WERI-Rb-1 (cell line): ENCODE results near the gene ARRDC3.
A peak's percentile ranks its signal among the peaks of the same experiment; 100 is the strongest.

Source experiments
- DNase-seq: peaks from one replicate; pipeline ENCODE4 v3.0.0-alpha.2; 2020
- H3K27ac ChIP-seq: fragments of 250-450 bp; sonication (Bioruptor Pico); 2 replicates; pipeline ENCODE4 v1.5.1; 2020; ENCODE audit warnings: mild to moderate bottlenecking, moderate library complexity
- H3K27me3 ChIP-seq: fragments of 250-450 bp; sonication (Bioruptor Pico); 2 replicates; pipeline ENCODE4 v1.5.1; 2021; ENCODE audit warnings: mild to moderate bottlenecking, low read depth, moderate library complexity; ENCODE audit not compliant: insufficient read depth, severe bottlenecking
- H3K36me3 ChIP-seq: fragments of 250-450 bp; sonication (Bioruptor Pico); 2 replicates; pipeline ENCODE4 v1.5.1; 2020; ENCODE audit warnings: mild to moderate bottlenecking, moderate library complexity
- H3K4me3 ChIP-seq: 2 replicates; pipeline ENCODE4 v1.5.1; 2011; ENCODE audit warnings: low read depth, mild to moderate bottlenecking, control low read depth, low read length
- H3K9me3 ChIP-seq: fragments of 250-450 bp; sonication (Bioruptor Pico); 2 replicates; pipeline ENCODE4 v1.5.1; 2021; ENCODE audit warnings: mild to moderate bottlenecking, moderate library complexity; ENCODE audit not compliant: severe bottlenecking
- CTCF ChIP-seq: IDR thresholded peaks from 2 replicates; pipeline ENCODE4 v1.5.1; 2011; ENCODE audit warnings: low read depth, mild to moderate bottlenecking, control low read depth, inconsistent platforms, low read length

ARRDC3 gene

GRCh38 chr5:91383027-91383955, at the start of gene ARRDC3:
ARRDC3 (minus strand) TSS chr5:91383317; CDS start chr5:91383092, 225 bp downstream.
- H3K36me3 ChIP-seq: peaks cover 16% of the 10 kb centered on the region
- no peaks in the 10 kb centered on the region for H3K27me3 ChIP-seq
- no peak for TF ChIP-seq CTCF
- H3K9me3 ChIP-seq: no peaks in the 10 kb centered on the region
- peak within 1 kb of the TSS; percentile 100 for H3K4me3 ChIP-seq
- H3K27ac ChIP-seq: peak within 1 kb of the TSS; percentile 98
- peak; percentile 97 for DNase-seq

DNA sequence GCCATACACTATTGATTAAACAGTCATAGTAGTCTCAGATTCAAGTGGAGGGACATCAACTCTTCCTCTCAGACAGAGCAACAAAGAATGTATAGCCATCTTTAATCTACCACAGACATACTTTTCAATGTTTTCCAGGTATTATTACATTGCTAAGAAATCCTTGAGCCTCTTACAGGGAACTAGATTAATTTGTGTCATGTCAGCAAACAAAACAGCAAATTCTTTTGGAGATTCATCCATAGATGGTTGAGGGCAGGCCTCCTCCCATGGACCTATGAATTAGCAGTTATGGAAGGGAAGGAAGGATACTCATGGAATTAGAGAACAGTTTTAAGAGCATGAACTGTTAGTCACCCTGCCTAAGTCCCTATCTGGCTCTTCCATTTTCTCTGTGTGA, 47.8 kb upstream of the ARRDC3 start:
- Histone ChIP-seq H3K36me3 (no peaks in the 10 kb centered on the region), H3K27me3 (no peaks in the 10 kb centered on the region), H3K4me3 (no peak overlapping the region), H3K27ac (no peak overlapping the region), H3K9me3 (no peaks in the 10 kb centered on the region)
- TF ChIP-seq CTCF: no peak
- DNase-seq: no peak

DNA sequence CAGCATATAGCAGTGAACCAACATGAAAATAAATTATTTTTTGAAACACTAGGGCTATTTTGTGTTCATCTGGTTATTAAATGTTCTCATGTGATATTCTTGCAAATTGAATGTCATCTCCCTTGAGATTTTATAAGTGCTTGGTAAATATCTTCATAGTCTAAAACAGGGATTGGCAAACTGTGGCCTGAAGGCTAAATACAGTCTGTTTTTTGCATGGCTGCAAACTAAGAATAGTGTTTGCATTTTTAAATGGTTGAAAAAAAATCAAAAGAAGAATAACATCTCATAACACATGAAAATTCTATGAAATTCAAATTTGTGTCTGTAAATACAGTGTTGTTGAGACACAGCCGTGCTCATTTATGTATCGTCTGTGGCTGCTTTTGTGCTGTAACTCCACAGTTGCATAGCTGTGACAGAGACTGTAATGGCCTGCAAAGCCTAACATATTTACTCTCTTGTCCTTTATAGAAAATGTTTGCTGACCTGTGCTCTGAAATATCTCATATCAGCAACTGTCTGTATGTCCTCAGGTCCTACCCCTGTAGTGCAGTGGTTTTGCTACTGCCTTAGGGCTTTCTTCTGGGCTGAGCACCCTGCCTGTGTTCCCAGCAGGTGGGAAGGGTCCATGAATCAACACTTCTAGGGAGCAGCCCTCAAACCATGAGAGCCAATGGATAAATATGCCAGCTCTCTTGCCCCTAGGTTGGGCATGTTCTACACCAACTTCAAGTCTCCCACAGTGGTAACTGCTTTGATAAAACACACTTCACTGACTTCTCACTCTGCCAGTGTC, 41.7 kb upstream of the ARRDC3 start:
- H3K4me3 ChIP-seq: no peak overlapping the region
- H3K27me3 ChIP-seq: no peaks in the 10 kb centered on the region
- H3K36me3 ChIP-seq: no peaks in the 10 kb centered on the region
- TF ChIP-seq CTCF: no peak
- no peak for DNase-seq
- no peak overlapping the region for H3K27ac ChIP-seq
- no peaks in the 10 kb centered on the region for H3K9me3 ChIP-seq

GRCh38 chr5:91423871-91424270, 40.8 kb upstream of the ARRDC3 start:
- no peak for DNase-seq
- no peak for TF ChIP-seq CTCF
- no peaks in the 10 kb centered on the region for H3K36me3 ChIP-seq
- H3K9me3 ChIP-seq: no peaks in the 10 kb centered on the region
- H3K27ac ChIP-seq: no peak overlapping the region
- no peaks in the 10 kb centered on the region for H3K27me3 ChIP-seq
- H3K4me3 ChIP-seq: no peak overlapping the region

- TF ChIP-seq CTCF: no peak
- no peak for DNase-seq
- H3K4me3 ChIP-seq: no peak overlapping the region
Measured at GRCh38 chr5:91420879-91421278, 37.8 kb upstream of the ARRDC3 start.

More at GRCh38 chr5:91420879-91421278, 37.8 kb upstream of the ARRDC3 start:
- no peak overlapping the region for H3K27ac ChIP-seq
- H3K27me3 ChIP-seq: no peaks in the 10 kb centered on the region
- no peaks in the 10 kb centered on the region for H3K36me3 ChIP-seq
- H3K9me3 ChIP-seq: no peaks in the 10 kb centered on the region
